IMR-90 (cell line): ENCODE measurements around the gene KRTAP10-1. TPM values are rescaled to one million over a fixed set of nuclear protein-coding genes. Genes with fewer than 3 reads are reported as not detected.

Experiments used
- ATAC-seq: fragments of 200-7000 bp; cut with Tn5 transposase; 2 replicates; pipeline ENCODE4 v1.9.1; 2020; ENCODE audit warnings: low read depth, mild to moderate bottlenecking, moderate library complexity
- BruUV-seq: library from RNA; stranded (reverse); fragments of 400-500 nt; replicated peaks from 2 replicates; lab custom pipeline; 2021; lab: Mats Ljungman, UMichigan
- CTCF ChIA-PET: fragments of 300-600 bp; formaldehyde crosslinking; extraction: SDS; loops from one replicate; lab custom pipeline; 2021; ENCODE audit warnings: antibody characterized with exemption; lab: Yijun Ruan, JAX
- POLR2A ChIA-PET: fragments of 300-600 bp; sonication (Branson Sonifier 250); formaldehyde crosslinking; loops from one replicate; lab custom pipeline; 2022; ENCODE audit warnings: antibody characterized with exemption; ENCODE audit not compliant: unreplicated experiment; lab: Charles Lee
- DNase-seq: peaks from one replicate; pipeline ENCODE4 v3.0.0; 2013
- H2AFZ ChIP-seq: replicated peaks from 2 replicates; pipeline ENCODE3; 2013; ENCODE audit warnings: low read length, mild to moderate bottlenecking; ENCODE audit not compliant: poor library complexity
- H2AK5ac ChIP-seq: 2 replicates; pipeline ENCODE4 v1.6.1; 2013; ENCODE audit warnings: low read depth, low read length, inconsistent platforms
- H2AK9ac ChIP-seq: replicated peaks from 2 replicates; pipeline ENCODE3; 2013; ENCODE audit warnings: mild to moderate bottlenecking, low read depth, low read length, moderate library complexity; ENCODE audit not compliant: poor library complexity
- H2BK120ac ChIP-seq: 2 replicates; pipeline ENCODE4 v1.6.1; 2013; ENCODE audit warnings: low read depth, low read length, inconsistent platforms
- H2BK15ac ChIP-seq: 3 replicates; pipeline ENCODE4 v1.6.1; 2013; ENCODE audit warnings: low read depth, low read length, inconsistent platforms
- H2BK20ac ChIP-seq: 2 replicates; pipeline ENCODE4 v1.6.1; 2013; ENCODE audit warnings: low read depth, mild to moderate bottlenecking, inconsistent platforms, low read length, moderate library complexity
- H2BK5ac ChIP-seq: 2 replicates; pipeline ENCODE4 v1.6.1; 2013; ENCODE audit warnings: mild to moderate bottlenecking, low read depth, low read length, inconsistent platforms; ENCODE audit not compliant: poor library complexity, severe bottlenecking
- H3K14ac ChIP-seq: replicated peaks from 2 replicates; pipeline ENCODE4 v1.6.1; 2013; ENCODE audit warnings: low read depth, low read length, inconsistent platforms
- H3K18ac ChIP-seq: 2 replicates; pipeline ENCODE4 v1.6.1; 2013; ENCODE audit warnings: low read depth, low read length, control low read depth
- H3K23ac ChIP-seq: 2 replicates; pipeline ENCODE4 v1.6.1; 2013; ENCODE audit warnings: low read depth, low read length, inconsistent platforms
- H3K27ac ChIP-seq: 2 replicates; pipeline ENCODE4 v1.5.1; 2013; ENCODE audit warnings: mild to moderate bottlenecking, control low read depth, low read length; ENCODE audit not compliant: insufficient read depth
- H3K27me3 ChIP-seq: 2 replicates; pipeline ENCODE4 v1.6.1; 2013; ENCODE audit warnings: low read length; ENCODE audit not compliant: control insufficient read depth, insufficient read depth
- H3K36me3 ChIP-seq: 2 replicates; pipeline ENCODE4 v1.6.1; 2013; ENCODE audit warnings: low read length, mixed read lengths; ENCODE audit not compliant: control insufficient read depth, insufficient read depth
- H3K4ac ChIP-seq: 2 replicates; pipeline ENCODE4 v1.6.1; 2013; ENCODE audit warnings: low read depth, low read length, inconsistent platforms
- H3K4me1 ChIP-seq: 2 replicates; pipeline ENCODE4 v1.6.1; 2013; ENCODE audit warnings: low read length, mixed read lengths; ENCODE audit not compliant: control insufficient read depth, insufficient read depth
- H3K4me2 ChIP-seq: 2 replicates; pipeline ENCODE4 v1.6.1; 2013; ENCODE audit warnings: low read depth, mild to moderate bottlenecking, control low read depth, low read length, moderate library complexity
- H3K4me3 ChIP-seq: 2 replicates; pipeline ENCODE4 v1.5.1; 2013; ENCODE audit warnings: low read depth, mild to moderate bottlenecking, control low read depth, low read length, moderate library complexity; ENCODE audit not compliant: insufficient read depth
- H3K56ac ChIP-seq: 2 replicates; pipeline ENCODE4 v1.6.1; 2013; ENCODE audit warnings: low read length, inconsistent platforms; ENCODE audit not compliant: insufficient read depth; ENCODE audit errors: extremely low read depth
- H3K79me1 ChIP-seq, 2 experiments: 2 replicates each; pipeline ENCODE4 v1.6.1; 2013; ENCODE audit warnings: low read length in 2 of 2, inconsistent platforms in 1 of 2, low read depth in 1 of 2
- H3K9ac ChIP-seq: 2 replicates; pipeline ENCODE4 v1.6.1; 2013; ENCODE audit warnings: low read depth, low read length, control low read depth
- H3K9me1 ChIP-seq: 2 replicates; pipeline ENCODE4 v1.6.1; 2013; ENCODE audit warnings: low read length, inconsistent platforms; ENCODE audit not compliant: insufficient read depth
- H3K9me3 ChIP-seq: 2 replicates; pipeline ENCODE4 v1.6.1; 2013; ENCODE audit warnings: low read length; ENCODE audit not compliant: control insufficient read depth, insufficient read depth
- H4K20me1 ChIP-seq: 2 replicates; pipeline ENCODE4 v1.6.1; 2013; ENCODE audit warnings: low read length, inconsistent platforms; ENCODE audit not compliant: insufficient read depth
- H4K5ac ChIP-seq: 2 replicates; pipeline ENCODE4 v1.6.1; 2013; ENCODE audit warnings: mild to moderate bottlenecking, low read depth, low read length, control low read depth
- H4K8ac ChIP-seq, 2 experiments: 2 replicates each; pipeline ENCODE4 v1.6.1; 2013; ENCODE audit warnings: low read depth in 2 of 2, low read length in 2 of 2, control low read depth in 1 of 2, inconsistent platforms in 1 of 2
- H4K91ac ChIP-seq: 2 replicates; pipeline ENCODE4 v1.6.1; 2013; ENCODE audit warnings: low read depth, low read length, inconsistent platforms; ENCODE audit not compliant: insufficient read depth
- BHLHE40 ChIP-seq: fragments of 150-350 bp; IDR thresholded peaks from 2 replicates; pipeline ENCODE4 v1.6.1; 2016; ENCODE audit warnings: mild to moderate bottlenecking, low read depth, low read length
- CEBPB ChIP-seq: IDR thresholded peaks from 2 replicates; pipeline ENCODE4 v1.6.1; 2012; ENCODE audit warnings: low read depth, low read length, improper control_type of control experiment
- CHD1 ChIP-seq: IDR thresholded peaks from 2 replicates; pipeline ENCODE4 v1.6.1; 2012; ENCODE audit warnings: low read depth, low read length, improper control_type of control experiment
- ELK1 ChIP-seq: fragments of 150-350 bp; IDR thresholded peaks from 2 replicates; pipeline ENCODE4 v1.6.1; 2016; ENCODE audit warnings: low read depth, mild to moderate bottlenecking, low read length, moderate library complexity, borderline replicate concordance
- FOS ChIP-seq: fragments of 150-350 bp; IDR thresholded peaks from 2 replicates; pipeline ENCODE4 v1.6.1; 2016; ENCODE audit warnings: low read depth, low read length
- MAFK ChIP-seq: IDR thresholded peaks from 2 replicates; pipeline ENCODE4 v1.6.1; 2012; ENCODE audit warnings: low read depth, low read length, improper control_type of control experiment
- MAZ ChIP-seq: IDR thresholded peaks from 2 replicates; pipeline ENCODE4 v1.6.1; 2012; ENCODE audit warnings: low read depth, mild to moderate bottlenecking, low read length, improper control_type of control experiment, moderate library complexity, borderline replicate concordance
- MXI1 ChIP-seq: IDR thresholded peaks from 2 replicates; pipeline ENCODE4 v1.6.1; 2012; ENCODE audit warnings: low read depth, mild to moderate bottlenecking, low read length, moderate library complexity, borderline replicate concordance
- NFE2L2 ChIP-seq: fragments of 150-350 bp; IDR thresholded peaks from 2 replicates; pipeline ENCODE4 v1.6.1; 2016; ENCODE audit warnings: low read depth, mild to moderate bottlenecking, low read length
- POLR2A ChIP-seq: IDR thresholded peaks from 2 replicates; pipeline ENCODE4 v1.6.1; 2012; ENCODE audit warnings: mild to moderate bottlenecking, low read depth, low read length
- RAD21 ChIP-seq: IDR thresholded peaks from 2 replicates; pipeline ENCODE4 v1.6.1; 2012; ENCODE audit warnings: low read length, improper control_type of control experiment
- RCOR1 ChIP-seq: IDR thresholded peaks from 2 replicates; pipeline ENCODE4 v1.6.1; 2012; ENCODE audit warnings: mild to moderate bottlenecking, low read length, improper control_type of control experiment; ENCODE audit not compliant: insufficient replicate concordance
- RFX5 ChIP-seq: IDR thresholded peaks from 2 replicates; pipeline ENCODE4 v1.8.0; 2012; ENCODE audit warnings: low read depth, mild to moderate bottlenecking, low read length, moderate library complexity
- SMC3 ChIP-seq: fragments of 150-350 bp; IDR thresholded peaks from 2 replicates; pipeline ENCODE4 v1.6.1; 2016; ENCODE audit warnings: low read depth, mild to moderate bottlenecking, antibody characterized with exemption, low read length, moderate library complexity
- WGBS, 2 experiments: methylation state at CpG; one replicate each; pipeline versions ENCODE4 v1.1.5 to v1.1.7; 2013; ENCODE audit warnings: missing lambda C conversion rate in 2 of 2; ENCODE audit not compliant: insufficient read length in 1 of 2; ENCODE audit errors: extremely low coverage in 2 of 2; 5-methylcytosine and 5-hydroxymethylcytosine counted together
- dilution Hi-C: fragments of 300-500 bp; cut with HindIII; formaldehyde crosslinking; loops from one replicate; pipeline ENCODE4 v1.14.3; 2018; ENCODE audit warnings: low sequenced_read_pairs; ENCODE audit not compliant: unreplicated experiment
- in situ Hi-C: fragments of 300-500 bp; cut with MboI; formaldehyde crosslinking; loops from 3 replicates; pipeline ENCODE4 v1.14.3; 2019; ENCODE audit warnings: low sequenced_read_pairs, inconsistent platforms, mixed read lengths
- intact Hi-C: fragments of 100-400 bp; cut with micrococcal nuclease; formaldehyde crosslinking; loops from 2 replicates; pipeline ENCODE4 v1.10.0; 2022
- polyA plus RNA-seq, 3 experiments: library from polyadenylated mRNA; depleted of rRNA; stranded (reverse); fragments of >200 nt; gene quantifications; 2 replicates each; pipeline ENCODE4 v1.2.3, GENCODE V29; 2012; ENCODE audit warnings: low replicate concordance in 1 of 3
- total RNA-seq: library from RNA; depleted of rRNA; stranded (reverse); fragments of >200 nt; gene quantifications from 2 replicates; pipeline ENCODE4 v1.2.3, GENCODE V29; 2012
- TF ChIP-seq, protein P1 (sequence below): fragments of 150-350 bp; IDR thresholded peaks from 2 replicates; pipeline ENCODE4 v1.6.1; 2017; ENCODE audit warnings: mild to moderate bottlenecking, antibody characterized with exemption, low read length, low read depth
- TF ChIP-seq, protein P2 (sequence below): conservative IDR thresholded peaks from 2 replicates; pipeline ENCODE4 v1.5.1; 2012; ENCODE audit warnings: mild to moderate bottlenecking, low read depth, low read length, improper control_type of control experiment

KRTAP10-1 gene
- total and polyA plus RNA-seq, 2 of the 4 experiments (the other 2 are of a cell fraction), result not detected

DNA sequence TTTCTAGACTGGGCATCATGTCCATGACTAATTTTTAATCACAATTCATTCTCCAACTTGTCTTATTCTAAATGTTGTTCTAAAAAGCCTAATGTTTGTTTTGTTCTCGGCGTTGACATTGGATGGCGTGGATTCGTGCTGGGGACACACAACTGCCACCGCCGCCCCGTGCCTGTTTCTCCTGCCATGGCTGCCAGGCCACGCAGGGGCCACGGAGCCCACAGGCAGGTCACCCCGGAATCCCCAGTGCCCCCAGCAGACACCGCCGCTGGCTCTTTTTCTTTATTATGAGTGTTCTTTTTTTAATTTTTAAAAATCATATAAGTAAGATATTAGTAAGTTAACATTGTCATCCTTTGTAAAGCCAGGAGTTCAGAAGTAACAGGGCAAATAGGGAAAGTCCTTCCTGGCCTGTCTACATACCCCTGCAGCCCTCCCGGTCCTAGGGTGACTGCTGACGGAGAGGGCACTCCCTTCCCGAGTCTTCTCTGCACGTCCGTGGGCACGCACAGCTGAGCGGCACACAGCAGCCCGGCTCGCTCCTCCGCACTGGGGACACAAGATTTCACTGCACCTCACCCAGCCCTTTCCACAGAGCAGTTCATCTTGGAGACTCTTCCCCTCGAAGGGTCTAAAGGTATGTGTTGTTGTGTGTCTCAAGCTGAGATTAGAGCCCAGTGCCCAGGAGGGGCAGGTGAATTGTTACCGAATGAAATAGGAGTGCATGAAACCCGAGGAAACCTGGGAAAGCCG lies 32.1 kb downstream of the KRTAP10-1 start:
- Histone ChIP-seq H2AK9ac (no peak overlapping the region), H4K8ac (no peak overlapping the region), H3K9me1 (no peaks in the 10 kb centered on the region), H3K36me3 (no peaks in the 10 kb centered on the region), H2BK5ac (no peak overlapping the region), H4K20me1 (no peaks in the 10 kb centered on the region), H3K27me3 (peaks cover 23% of the 10 kb centered on the region), H3K4ac (no peak overlapping the region), H4K5ac (no peak overlapping the region), H3K18ac (no peak overlapping the region), H2BK20ac (no peak overlapping the region), H3K9ac (no peak overlapping the region), H2BK15ac (no peak overlapping the region), H3K4me2 (no peak overlapping the region), H2AK5ac (no peak overlapping the region), H3K9me3 (no peaks in the 10 kb centered on the region), H3K4me1 (no peaks in the 10 kb centered on the region), H3K14ac (no peak overlapping the region), H3K27ac (no peak overlapping the region), H4K91ac (no peak overlapping the region), H3K56ac (no peak overlapping the region), H3K79me1 (no peaks in the 10 kb centered on the region), H2BK120ac (no peak overlapping the region), H3K4me3 (no peak overlapping the region), H2AFZ (no peak overlapping the region), H3K23ac (no peak overlapping the region)
- WGBS, 2 experiments, result 78% methylated on average over 14 of the region's 26 CpGs; no CpG with 5 or more reads in 1 of the 2 experiments
- intact Hi-C loops (no loop called here), dilution Hi-C loops (no loop called here), in situ Hi-C loops (loop anchor here (25.0 kb wide), 1 partner anchor 429 kb away; the partner anchor contains the start of gene SLX9)
- no TSS peak for BruUV-seq
- TF ChIP-seq NFE2L2 (no peak), RAD21 (no peak), BHLHE40 (no peak), MXI1 (no peak), MAFK (no peak), RFX5 (no peak), MAZ (no peak), CHD1 (no peak), POLR2A (no peak), SMC3 (no peak), RCOR1 (no peak), FOS (no peak), CEBPB (no peak), ELK1 (no peak)
- TF ChIP-seq, protein P1, sequence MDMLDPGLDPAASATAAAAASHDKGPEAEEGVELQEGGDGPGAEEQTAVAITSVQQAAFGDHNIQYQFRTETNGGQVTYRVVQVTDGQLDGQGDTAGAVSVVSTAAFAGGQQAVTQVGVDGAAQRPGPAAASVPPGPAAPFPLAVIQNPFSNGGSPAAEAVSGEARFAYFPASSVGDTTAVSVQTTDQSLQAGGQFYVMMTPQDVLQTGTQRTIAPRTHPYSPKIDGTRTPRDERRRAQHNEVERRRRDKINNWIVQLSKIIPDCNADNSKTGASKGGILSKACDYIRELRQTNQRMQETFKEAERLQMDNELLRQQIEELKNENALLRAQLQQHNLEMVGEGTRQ, result no peak
- TF ChIP-seq, protein P2, sequence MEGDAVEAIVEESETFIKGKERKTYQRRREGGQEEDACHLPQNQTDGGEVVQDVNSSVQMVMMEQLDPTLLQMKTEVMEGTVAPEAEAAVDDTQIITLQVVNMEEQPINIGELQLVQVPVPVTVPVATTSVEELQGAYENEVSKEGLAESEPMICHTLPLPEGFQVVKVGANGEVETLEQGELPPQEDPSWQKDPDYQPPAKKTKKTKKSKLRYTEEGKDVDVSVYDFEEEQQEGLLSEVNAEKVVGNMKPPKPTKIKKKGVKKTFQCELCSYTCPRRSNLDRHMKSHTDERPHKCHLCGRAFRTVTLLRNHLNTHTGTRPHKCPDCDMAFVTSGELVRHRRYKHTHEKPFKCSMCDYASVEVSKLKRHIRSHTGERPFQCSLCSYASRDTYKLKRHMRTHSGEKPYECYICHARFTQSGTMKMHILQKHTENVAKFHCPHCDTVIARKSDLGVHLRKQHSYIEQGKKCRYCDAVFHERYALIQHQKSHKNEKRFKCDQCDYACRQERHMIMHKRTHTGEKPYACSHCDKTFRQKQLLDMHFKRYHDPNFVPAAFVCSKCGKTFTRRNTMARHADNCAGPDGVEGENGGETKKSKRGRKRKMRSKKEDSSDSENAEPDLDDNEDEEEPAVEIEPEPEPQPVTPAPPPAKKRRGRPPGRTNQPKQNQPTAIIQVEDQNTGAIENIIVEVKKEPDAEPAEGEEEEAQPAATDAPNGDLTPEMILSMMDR, result no peak
- CTCF ChIA-PET, result no interaction called here
- POLR2A ChIA-PET, result no interaction called here
- ATAC-seq (no peak), DNase-seq (no peak)
